Adrenal gland (tissue), 5 donors: Measurements from ENCODE around the gene SECISBP2L.

Source experiments
- POLR2A ChIP-seq, 2 donors: fragments of 450-650 bp; IDR thresholded peaks; one replicate each; pipeline ENCODE4 v1.6.1; 2017; ENCODE audit warnings: antibody characterized with exemption in 2 of 2, mild to moderate bottlenecking in 2 of 2, moderate library complexity in 1 of 2
- TF ChIP-seq, protein P1 (sequence below), 6 experiments: fragments of 450-650 bp in 4 of 6; fragments of 200-600 bp in 2 of 6; sonication (generic) in 1 of 6; IDR thresholded peaks; 1 replicate in 5 of 6; 2 replicates in 1 of 6; pipeline versions ENCODE4 v1.5.1 to v1.8.0; 2016 to 2021; ENCODE audit warnings: antibody characterized with exemption in 6 of 6, mild to moderate bottlenecking in 2 of 6, moderate library complexity in 1 of 6
- donor health status: DM: no; HTN: no; CAD: no.

DNA sequence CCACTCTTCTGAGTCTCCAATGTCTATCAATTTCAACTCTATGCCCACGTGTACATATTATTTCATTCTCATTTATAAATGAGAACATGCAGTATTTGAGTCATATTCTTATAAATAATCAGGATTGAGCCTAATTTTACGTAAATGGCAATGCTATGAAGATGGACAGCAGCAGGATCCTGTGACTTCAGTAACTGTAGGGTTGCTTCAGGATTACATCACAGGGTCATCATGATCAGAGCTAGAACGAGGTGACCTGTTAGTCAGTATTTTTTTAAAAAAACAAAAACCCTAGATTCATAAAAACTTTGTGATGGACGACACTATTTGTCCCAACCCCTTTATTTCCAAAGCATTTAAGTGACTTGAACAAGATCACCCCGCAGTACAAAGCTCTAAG is 104.3 kb downstream of the SECISBP2L start:
- TF ChIP-seq, protein P1, sequence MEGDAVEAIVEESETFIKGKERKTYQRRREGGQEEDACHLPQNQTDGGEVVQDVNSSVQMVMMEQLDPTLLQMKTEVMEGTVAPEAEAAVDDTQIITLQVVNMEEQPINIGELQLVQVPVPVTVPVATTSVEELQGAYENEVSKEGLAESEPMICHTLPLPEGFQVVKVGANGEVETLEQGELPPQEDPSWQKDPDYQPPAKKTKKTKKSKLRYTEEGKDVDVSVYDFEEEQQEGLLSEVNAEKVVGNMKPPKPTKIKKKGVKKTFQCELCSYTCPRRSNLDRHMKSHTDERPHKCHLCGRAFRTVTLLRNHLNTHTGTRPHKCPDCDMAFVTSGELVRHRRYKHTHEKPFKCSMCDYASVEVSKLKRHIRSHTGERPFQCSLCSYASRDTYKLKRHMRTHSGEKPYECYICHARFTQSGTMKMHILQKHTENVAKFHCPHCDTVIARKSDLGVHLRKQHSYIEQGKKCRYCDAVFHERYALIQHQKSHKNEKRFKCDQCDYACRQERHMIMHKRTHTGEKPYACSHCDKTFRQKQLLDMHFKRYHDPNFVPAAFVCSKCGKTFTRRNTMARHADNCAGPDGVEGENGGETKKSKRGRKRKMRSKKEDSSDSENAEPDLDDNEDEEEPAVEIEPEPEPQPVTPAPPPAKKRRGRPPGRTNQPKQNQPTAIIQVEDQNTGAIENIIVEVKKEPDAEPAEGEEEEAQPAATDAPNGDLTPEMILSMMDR (IDR thresholded peaks at IDR 0.05): no peak
- TF ChIP-seq POLR2A (IDR thresholded peaks at IDR 0.05): no peak
